ENCODE measurements around the gene MDM1. TPM values are rescaled to one million over a fixed set of nuclear protein-coding genes. Genes with fewer than 3 reads are reported as not detected.

MDM1 gene
- total and polyA plus RNA-seq, 2 experiments from 2014 or later = 3.6 to 14.9 TPM

DNA sequence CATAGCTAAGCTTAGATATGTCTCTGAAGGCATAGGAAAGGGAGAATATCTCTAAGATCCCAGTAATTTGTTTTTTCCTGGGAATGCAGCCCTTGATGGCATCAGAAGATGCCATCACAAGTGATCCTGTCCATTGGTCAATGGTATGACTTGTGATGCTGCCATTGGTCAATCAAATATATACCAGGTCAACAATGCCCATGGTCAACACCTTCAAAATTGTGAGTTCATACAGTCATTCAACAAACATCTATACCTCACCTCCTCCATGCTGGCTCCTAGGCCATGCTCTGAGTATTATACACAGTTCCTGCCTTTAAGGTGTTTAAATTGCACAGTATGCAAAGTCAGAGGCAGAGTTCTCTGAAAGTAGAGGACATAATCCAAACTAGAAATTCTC is 59.4 kb downstream of the MDM1 start:
- Histone ChIP-seq H3K27me3 (no peaks in the 10 kb centered on the region), H3K36me3 (replicated peaks; ENCODE audit: insufficient read depth, low read depth) (no peaks in the 10 kb centered on the region), H3K27ac (no peak overlapping the region), H3K9me2 (replicated peaks; ENCODE audit: insufficient read depth) (no peaks in the 10 kb centered on the region), H3K4me2 (no peak overlapping the region), H2AFZ (no peak overlapping the region), H4K20me1 (ENCODE audit: insufficient read depth, poor library complexity, severe bottlenecking) (no peaks in the 10 kb centered on the region), H3K4me1 (ENCODE audit: insufficient read depth) (no peaks in the 10 kb centered on the region), H3K9me3 (ENCODE audit: low read depth) (no peaks in the 10 kb centered on the region), H3K4me3 (no peak overlapping the region), H3K79me2 (no peaks in the 10 kb centered on the region)
- DNase-seq (ENCODE audit: low spot score) = no peak
- TF ChIP-seq, protein P1, sequence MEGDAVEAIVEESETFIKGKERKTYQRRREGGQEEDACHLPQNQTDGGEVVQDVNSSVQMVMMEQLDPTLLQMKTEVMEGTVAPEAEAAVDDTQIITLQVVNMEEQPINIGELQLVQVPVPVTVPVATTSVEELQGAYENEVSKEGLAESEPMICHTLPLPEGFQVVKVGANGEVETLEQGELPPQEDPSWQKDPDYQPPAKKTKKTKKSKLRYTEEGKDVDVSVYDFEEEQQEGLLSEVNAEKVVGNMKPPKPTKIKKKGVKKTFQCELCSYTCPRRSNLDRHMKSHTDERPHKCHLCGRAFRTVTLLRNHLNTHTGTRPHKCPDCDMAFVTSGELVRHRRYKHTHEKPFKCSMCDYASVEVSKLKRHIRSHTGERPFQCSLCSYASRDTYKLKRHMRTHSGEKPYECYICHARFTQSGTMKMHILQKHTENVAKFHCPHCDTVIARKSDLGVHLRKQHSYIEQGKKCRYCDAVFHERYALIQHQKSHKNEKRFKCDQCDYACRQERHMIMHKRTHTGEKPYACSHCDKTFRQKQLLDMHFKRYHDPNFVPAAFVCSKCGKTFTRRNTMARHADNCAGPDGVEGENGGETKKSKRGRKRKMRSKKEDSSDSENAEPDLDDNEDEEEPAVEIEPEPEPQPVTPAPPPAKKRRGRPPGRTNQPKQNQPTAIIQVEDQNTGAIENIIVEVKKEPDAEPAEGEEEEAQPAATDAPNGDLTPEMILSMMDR (IDR thresholded peaks at IDR 0.05; ENCODE audit: poor library complexity) = no peak
- TF ChIP-seq EZH2 (IDR thresholded peaks at IDR 0.05; ENCODE audit: borderline replicate concordance) = no peak
- no peak for TF ChIP-seq EZH2phosphoT487 (IDR thresholded peaks at IDR 0.05; ENCODE audit: low read depth, severe bottlenecking, unreplicated experiment)

DNA sequence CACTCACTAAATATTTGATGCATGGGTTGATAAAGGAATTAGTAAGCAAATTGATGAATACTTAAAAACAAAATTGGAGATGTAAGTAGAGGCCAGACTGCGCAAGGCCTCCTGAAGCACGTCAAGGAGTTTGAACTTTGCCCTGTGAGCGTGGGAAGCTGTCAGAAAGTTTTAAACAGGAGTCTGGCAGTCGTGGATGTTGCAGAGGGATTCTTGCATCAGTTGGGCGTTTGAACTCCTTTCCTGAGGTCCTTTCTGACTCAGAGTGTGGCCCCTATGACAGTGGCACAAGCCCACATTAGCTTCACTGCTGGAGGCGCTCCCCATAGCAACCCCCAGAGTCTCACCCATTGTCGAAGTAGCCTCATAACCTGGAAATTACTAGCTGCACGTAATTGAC is 60.8 kb downstream of the MDM1 start:
- TF ChIP-seq, protein P1 (IDR thresholded peaks at IDR 0.05; ENCODE audit: poor library complexity) = no peak
- TF ChIP-seq EZH2 (IDR thresholded peaks at IDR 0.05; ENCODE audit: borderline replicate concordance) (no peak), EZH2phosphoT487 (IDR thresholded peaks at IDR 0.05; ENCODE audit: low read depth, severe bottlenecking, unreplicated experiment) (no peak)
- Histone ChIP-seq H3K9me3 (ENCODE audit: low read depth) (no peaks in the 10 kb centered on the region), H3K4me3 (no peak overlapping the region), H3K27me3 (no peaks in the 10 kb centered on the region), H4K20me1 (ENCODE audit: insufficient read depth, poor library complexity, severe bottlenecking) (no peaks in the 10 kb centered on the region), H3K4me2 (no peak overlapping the region), H3K9me2 (replicated peaks; ENCODE audit: insufficient read depth) (no peaks in the 10 kb centered on the region), H3K79me2 (no peaks in the 10 kb centered on the region), H2AFZ (no peak overlapping the region), H3K27ac (no peak overlapping the region), H3K4me1 (ENCODE audit: insufficient read depth) (no peaks in the 10 kb centered on the region), H3K36me3 (replicated peaks; ENCODE audit: insufficient read depth, low read depth) (no peaks in the 10 kb centered on the region)
- 61% methylated on average over 8 of the region's 8 CpGs for WGBS (ENCODE audit: low lambda C conversion rate, missing lambda C conversion rate)
- DNase-seq (ENCODE audit: low spot score) = no peak

DNA sequence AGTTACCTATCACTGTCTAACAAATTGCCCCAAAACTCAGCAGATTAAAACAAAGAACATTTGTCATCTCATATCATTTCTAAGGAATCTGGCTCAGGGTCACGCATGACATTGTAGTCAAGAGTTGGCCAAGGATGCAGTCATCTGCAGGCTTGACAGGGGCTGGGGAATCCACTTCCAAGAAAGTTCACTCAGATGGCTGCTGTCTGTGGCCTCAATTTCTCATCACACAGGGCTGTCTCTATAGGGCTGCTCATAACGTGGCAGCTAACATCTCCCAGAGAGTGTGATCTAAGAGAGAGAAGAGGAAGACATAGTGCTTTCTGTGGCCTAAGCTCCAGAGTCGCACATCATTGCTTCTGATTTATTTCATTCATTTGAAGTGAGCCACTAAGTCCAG is 61.8 kb downstream of the MDM1 start:
- H3K9me2 ChIP-seq (replicated peaks; ENCODE audit: insufficient read depth) = no peaks in the 10 kb centered on the region
- no peak overlapping the region for H3K4me3 ChIP-seq
- H3K36me3 ChIP-seq (replicated peaks; ENCODE audit: insufficient read depth, low read depth) = no peaks in the 10 kb centered on the region
- no peak overlapping the region for H3K4me2 ChIP-seq
- H3K27me3 ChIP-seq = no peaks in the 10 kb centered on the region
- H3K27ac ChIP-seq = no peak overlapping the region
- no peaks in the 10 kb centered on the region for H3K79me2 ChIP-seq
- no peak for DNase-seq (ENCODE audit: low spot score)
- no peaks in the 10 kb centered on the region for H4K20me1 ChIP-seq (ENCODE audit: insufficient read depth, poor library complexity, severe bottlenecking)
- H2AFZ ChIP-seq = no peak overlapping the region
- WGBS (ENCODE audit: low lambda C conversion rate, missing lambda C conversion rate) = 94% methylated on average over 3 of the region's 3 CpGs
- H3K4me1 ChIP-seq (ENCODE audit: insufficient read depth) = no peaks in the 10 kb centered on the region
- no peaks in the 10 kb centered on the region for H3K9me3 ChIP-seq (ENCODE audit: low read depth)
- TF ChIP-seq EZH2 (IDR thresholded peaks at IDR 0.05; ENCODE audit: borderline replicate concordance) (no peak), EZH2phosphoT487 (IDR thresholded peaks at IDR 0.05; ENCODE audit: low read depth, severe bottlenecking, unreplicated experiment) (no peak)
- TF ChIP-seq, protein P1 (IDR thresholded peaks at IDR 0.05; ENCODE audit: poor library complexity) = no peak

DNA sequence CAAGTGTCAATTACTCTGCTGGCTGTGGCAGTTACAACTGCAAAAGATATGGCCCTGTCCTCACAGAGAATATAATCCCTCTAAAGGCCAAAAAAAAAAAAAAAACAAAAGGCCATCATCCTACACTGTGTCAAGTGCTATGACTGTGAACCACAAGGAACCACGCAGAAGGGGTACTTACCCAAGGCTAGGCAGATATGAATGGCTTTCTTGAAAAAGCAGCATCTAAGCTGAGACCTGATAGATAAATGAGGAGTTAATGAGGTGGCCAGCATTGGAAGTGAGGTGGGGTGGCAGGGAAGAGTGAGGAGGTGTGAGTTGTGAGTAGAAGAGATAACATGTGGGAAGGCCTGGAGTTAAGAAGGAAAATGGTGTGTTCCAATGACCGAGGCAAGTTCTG is 62.4 kb downstream of the MDM1 start:
- H3K9me2 ChIP-seq (replicated peaks; ENCODE audit: insufficient read depth) = no peaks in the 10 kb centered on the region
- no peaks in the 10 kb centered on the region for H4K20me1 ChIP-seq (ENCODE audit: insufficient read depth, poor library complexity, severe bottlenecking)
- no peaks in the 10 kb centered on the region for H3K79me2 ChIP-seq
- no peaks in the 10 kb centered on the region for H3K4me1 ChIP-seq (ENCODE audit: insufficient read depth)
- no peak overlapping the region for H3K27ac ChIP-seq
- H3K4me2 ChIP-seq = no peak overlapping the region
- 95% methylated on average over 2 of the region's 2 CpGs for WGBS (ENCODE audit: low lambda C conversion rate, missing lambda C conversion rate)
- no peaks in the 10 kb centered on the region for H3K27me3 ChIP-seq
- H3K36me3 ChIP-seq (replicated peaks; ENCODE audit: insufficient read depth, low read depth) = no peaks in the 10 kb centered on the region
- no peak for DNase-seq (ENCODE audit: low spot score)
- no peaks in the 10 kb centered on the region for H3K9me3 ChIP-seq (ENCODE audit: low read depth)
- H3K4me3 ChIP-seq = no peak overlapping the region
- TF ChIP-seq, protein P1 (IDR thresholded peaks at IDR 0.05; ENCODE audit: poor library complexity) = no peak
- no peak for TF ChIP-seq EZH2phosphoT487 (IDR thresholded peaks at IDR 0.05; ENCODE audit: low read depth, severe bottlenecking, unreplicated experiment)
- no peak for TF ChIP-seq EZH2 (IDR thresholded peaks at IDR 0.05; ENCODE audit: borderline replicate concordance)
- H2AFZ ChIP-seq = no peak overlapping the region

Data from hepatocyte (in vitro differentiated cells).